K562 (cell line): ENCODE results near the gene ANAPC10. TPM values are rescaled to one million over a fixed set of nuclear protein-coding genes. Genes with fewer than 3 reads are reported as not detected.

Experiments
- ARHGAP35 ChIP-seq: fragments of 450-650 bp; IDR thresholded peaks from 2 replicates; pipeline ENCODE4 v1.6.1; 2018; ENCODE audit not compliant: partially characterized antibody
- CTCF ChIP-seq, 3 experiments: IDR thresholded peaks in 2 of 3; conservative IDR thresholded peaks in 1 of 3; 2 replicates each; pipeline ENCODE4 v1.5.1; 2011 to 2012; ENCODE audit warnings: low read length in 3 of 3, mild to moderate bottlenecking in 3 of 3, control low read depth in 2 of 3, improper control_type of control experiment in 1 of 3, inconsistent platforms in 1 of 3, low read depth in 1 of 3, mixed read lengths in 1 of 3, moderate library complexity in 1 of 3; ENCODE audit not compliant: insufficient read depth in 2 of 3
- ETV6 ChIP-seq, 3 experiments: fragments of 150-350 bp in 1 of 3; sonication (generic) in 1 of 3; formaldehyde crosslinking in 1 of 3; IDR thresholded peaks; 2 replicates each; pipeline versions ENCODE4 v1.6.1 to v1.8.0; 2014 to 2022; ENCODE audit warnings: borderline replicate concordance in 2 of 3, low read depth in 2 of 3, antibody characterized with exemption in 1 of 3, low read length in 1 of 3, mild to moderate bottlenecking in 1 of 3, missing genetic modification reagents in 1 of 3
- HDAC3 ChIP-seq: fragments of 450-650 bp; IDR thresholded peaks from 2 replicates; pipeline ENCODE4 v1.6.1; 2018; ENCODE audit warnings: borderline replicate concordance, mild to moderate bottlenecking, moderate library complexity; ENCODE audit not compliant: partially characterized antibody
- MTF1 ChIP-seq: fragments of 250-450 bp; sonication (Bioruptor Pico); IDR thresholded peaks from 2 replicates; pipeline ENCODE4 v1.9.0; 2021; ENCODE audit warnings: moderate library complexity, mild to moderate bottlenecking, inconsistent platforms, borderline replicate concordance
- NELFE ChIP-seq: IDR thresholded peaks from 2 replicates; pipeline ENCODE4 v1.6.1; 2011; ENCODE audit warnings: mild to moderate bottlenecking; ENCODE audit not compliant: insufficient read depth, insufficient read length
- RB1 ChIP-seq: fragments of 450-650 bp; IDR thresholded peaks from 2 replicates; pipeline ENCODE4 v1.6.1; 2017; ENCODE audit warnings: low read depth, mild to moderate bottlenecking
- RFX1 ChIP-seq: fragments of 450-650 bp; IDR thresholded peaks from 2 replicates; pipeline ENCODE4 v1.6.1; 2016; ENCODE audit warnings: mild to moderate bottlenecking, moderate library complexity
- SNIP1 ChIP-seq: fragments of 450-650 bp; IDR thresholded peaks from 2 replicates; pipeline ENCODE4 v1.7.1; 2017; ENCODE audit warnings: low read depth, mild to moderate bottlenecking
- SNRNP70 ChIP-seq: fragments of 200-400 bp; formaldehyde crosslinking; optimal IDR thresholded peaks from 2 replicates; pipeline ENCODE3; 2017; ENCODE audit warnings: low read depth, low read length
- STAT5B ChIP-seq: fragments of 250-450 bp; sonication (Bioruptor Pico); IDR thresholded peaks from 2 replicates; pipeline ENCODE4 v1.8.0; 2021; ENCODE audit warnings: mild to moderate bottlenecking, inconsistent platforms
- ZNF407 ChIP-seq: fragments of 450-650 bp; IDR thresholded peaks from 2 replicates; pipeline ENCODE4 v1.6.1; 2016; ENCODE audit warnings: low read depth
- ZNF431 ChIP-seq: sonication (generic); formaldehyde crosslinking; IDR thresholded peaks from 2 replicates; pipeline ENCODE4 v1.8.0; 2022; ENCODE audit warnings: mild to moderate bottlenecking, missing genetic modification reagents
- ZNF436 ChIP-seq: fragments of 250-450, 450-650 bp; sonication (Bioruptor Pico); formaldehyde crosslinking; IDR thresholded peaks from 2 replicates; pipeline ENCODE4 v1.7.0; 2020; ENCODE audit warnings: mild to moderate bottlenecking
- ZNF589 ChIP-seq: fragments of 200-800 bp; sonication (Bioruptor generic); IDR thresholded peaks from 2 replicates; pipeline ENCODE4 v1.6.1; 2016; ENCODE audit warnings: low read depth, missing genetic modification characterization, missing compliant biosample characterization
- ZNF668 ChIP-seq: fragments of 250-450 bp; sonication (Bioruptor Pico); IDR thresholded peaks from 2 replicates; pipeline ENCODE4 v1.8.0; 2022; ENCODE audit warnings: mild to moderate bottlenecking, inconsistent platforms
- ZNF695 ChIP-seq: fragments of 450-650 bp; formaldehyde crosslinking; IDR thresholded peaks from 2 replicates; pipeline ENCODE4 v1.4.0; 2020; ENCODE audit warnings: mild to moderate bottlenecking, moderate library complexity
- ZNF707 ChIP-seq: fragments of 250-450 bp; sonication (Bioruptor Pico); conservative IDR thresholded peaks from 2 replicates; pipeline ENCODE4 v1.8.0; 2022; ENCODE audit warnings: inconsistent platforms, mild to moderate bottlenecking, moderate library complexity
- polyA plus RNA-seq, 8 experiments: library from polyadenylated mRNA; depleted of rRNA in 4 of 8; stranded (reverse) in 5 of 8; unstranded in 3 of 8; fragments of >200 nt; fragmentation: Nextera tagmentation in 2 of 8; fragmentation: Illumina TruSeq in 1 of 8; extraction: Ambion mirVana in 2 of 8; extraction: Trizol in 1 of 8; gene quantifications; 2 replicates each; pipeline versions ENCODE4 v1.2.1 to v1.2.3, GENCODE V29; 2011 to 2014; ENCODE audit warnings: inconsistent platforms in 1 of 8, missing spikeins in 1 of 8
- total RNA-seq, 7 experiments: library from RNA; depleted of rRNA in 6 of 7; stranded (reverse); fragments of >200 nt in 6 of 7; fragmentation: Illumina TruSeq in 2 of 7; extraction: Trizol in 2 of 7; gene quantifications; 2 replicates each; pipeline versions ENCODE4 v1.2.1 to v1.2.3, GENCODE V29; 2011 to 2021; ENCODE audit warnings: low replicate concordance in 1 of 7

Gene ANAPC10
- total and polyA plus RNA-seq, 9 of the 15 experiments (the other 6 are each of a cell fraction or from before 2014, with no cell fraction given), result 31.0 to 96.2 (median 60.3) TPM

- no peak for TF ChIP-seq HDAC3
- TF ChIP-seq RFX1, result no peak
- TF ChIP-seq NELFE, result no peak
- no peak for TF ChIP-seq STAT5B (CRISPR knock-in tag)
- no peak for TF ChIP-seq ARHGAP35
- 0 out of 2 replicates have a peak, but pooled peaks have one; percentile 16 for TF ChIP-seq RB1
- no peak for TF ChIP-seq ZNF407
- no peak for TF ChIP-seq ZNF436 (CRISPR knock-in tag)
- no peak for TF ChIP-seq ZNF431 (CRISPR knock-in tag)
- TF ChIP-seq SNRNP70, result no peak
- TF ChIP-seq ZNF695 (CRISPR knock-in tag), result no peak
- TF ChIP-seq SNIP1, result no peak
- peak; percentile 18 to 39 (median 28); a peak in 2 of 6 replicates for TF ChIP-seq CTCF (IDR thresholded peaks at IDR 0.05 in 2 of 3, conservative IDR thresholded peaks at IDR 0.05 in 1 of 3; ENCODE audit: insufficient read depth in 2 of 3, low read depth in 1 of 3, low read length in 3 of 3)
- TF ChIP-seq ZNF707 (CRISPR knock-in tag), result no peak
- no peak for TF ChIP-seq ZNF668
- TF ChIP-seq ZNF589, result no peak
- no peak for TF ChIP-seq ETV6 (IDR thresholded peaks at IDR 0.05; ENCODE audit: borderline replicate concordance in 1 of 2, low read depth in 2 of 2, low read length in 1 of 2)
- TF ChIP-seq ETV6 (CRISPR knock-in tag; IDR thresholded peaks at IDR 0.05; ENCODE audit: borderline replicate concordance), result no peak
- TF ChIP-seq MTF1 (CRISPR knock-in tag), result no peak
Observed at GRCh38 chr4:145097821-145098674, at the start of gene ANAPC10, which contains the start of gene ABCE1 (continued).
